Osteocyte (in vitro differentiated cells): Measurements from ENCODE around the gene NT5C2. TPM values are rescaled to one million over a fixed set of nuclear protein-coding genes. Genes with fewer than 3 reads are reported as not detected.

Experiments used
- DNase-seq: peaks from one replicate; pipeline ENCODE4 v3.0.0; 2021; ENCODE audit warnings: mixed read lengths; ENCODE audit not compliant: unreplicated experiment; ENCODE audit errors: extremely low spot score
- H3K27ac Mint-ChIP-seq: one replicate; pipeline ENCODE4 v1.8.0; 2021; ENCODE audit warnings: mild to moderate bottlenecking, mixed read lengths; ENCODE audit not compliant: unreplicated experiment
- H3K27me3 Mint-ChIP-seq: one replicate; pipeline ENCODE4 v1.8.0; 2021; ENCODE audit warnings: mixed read lengths; ENCODE audit not compliant: unreplicated experiment
- H3K36me3 Mint-ChIP-seq: one replicate; pipeline ENCODE4 v1.8.0; 2021; ENCODE audit warnings: mixed read lengths; ENCODE audit not compliant: unreplicated experiment
- H3K4me1 Mint-ChIP-seq: one replicate; pipeline ENCODE4 v1.8.0; 2021; ENCODE audit warnings: mixed read lengths; ENCODE audit not compliant: unreplicated experiment
- H3K4me3 Mint-ChIP-seq: one replicate; pipeline ENCODE4 v1.8.0; 2021; ENCODE audit warnings: mild to moderate bottlenecking, moderate library complexity, mixed read lengths; ENCODE audit not compliant: unreplicated experiment
- H3K9me3 Mint-ChIP-seq: one replicate; pipeline ENCODE4 v1.8.0; 2021; ENCODE audit warnings: mixed read lengths; ENCODE audit not compliant: unreplicated experiment
- total RNA-seq: library from RNA; stranded (reverse); gene quantifications from 2 replicates; pipeline ENCODE4 v1.2.1, GENCODE V29; 2021
- TF ChIP-seq, protein P1 (sequence below): fragments of 200-600 bp; sonication (generic); IDR thresholded peaks from 2 replicates; pipeline ENCODE4 v1.5.0; 2021; ENCODE audit warnings: antibody characterized with exemption, mild to moderate bottlenecking, moderate library complexity

The NT5C2 gene
- total RNA-seq, 1 donor from 2014 or later = 64.0 TPM

DNA sequence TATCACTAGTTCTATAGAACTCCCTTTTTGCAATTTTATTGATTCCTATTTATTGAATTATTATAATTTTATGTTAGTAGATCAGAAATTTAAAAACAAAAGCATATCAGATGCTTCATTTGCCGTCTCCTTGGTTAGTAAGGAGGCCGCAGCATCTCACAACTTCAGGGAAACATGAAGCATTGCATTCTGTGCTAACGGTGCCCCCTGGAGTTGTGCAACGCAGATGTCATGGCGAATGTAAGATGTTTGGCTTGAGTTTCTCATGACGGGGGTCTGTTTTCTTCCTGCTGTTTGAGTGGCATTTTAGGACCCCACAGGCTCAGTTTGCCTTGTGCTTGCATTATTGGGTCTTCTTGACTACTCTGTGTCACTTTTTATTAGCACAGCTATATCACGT is 150.2 kb downstream of the NT5C2 start:
- DNase-seq = no peak
- no peak overlapping the region for H3K4me3 Mint-ChIP-seq
- TF ChIP-seq, protein P1, sequence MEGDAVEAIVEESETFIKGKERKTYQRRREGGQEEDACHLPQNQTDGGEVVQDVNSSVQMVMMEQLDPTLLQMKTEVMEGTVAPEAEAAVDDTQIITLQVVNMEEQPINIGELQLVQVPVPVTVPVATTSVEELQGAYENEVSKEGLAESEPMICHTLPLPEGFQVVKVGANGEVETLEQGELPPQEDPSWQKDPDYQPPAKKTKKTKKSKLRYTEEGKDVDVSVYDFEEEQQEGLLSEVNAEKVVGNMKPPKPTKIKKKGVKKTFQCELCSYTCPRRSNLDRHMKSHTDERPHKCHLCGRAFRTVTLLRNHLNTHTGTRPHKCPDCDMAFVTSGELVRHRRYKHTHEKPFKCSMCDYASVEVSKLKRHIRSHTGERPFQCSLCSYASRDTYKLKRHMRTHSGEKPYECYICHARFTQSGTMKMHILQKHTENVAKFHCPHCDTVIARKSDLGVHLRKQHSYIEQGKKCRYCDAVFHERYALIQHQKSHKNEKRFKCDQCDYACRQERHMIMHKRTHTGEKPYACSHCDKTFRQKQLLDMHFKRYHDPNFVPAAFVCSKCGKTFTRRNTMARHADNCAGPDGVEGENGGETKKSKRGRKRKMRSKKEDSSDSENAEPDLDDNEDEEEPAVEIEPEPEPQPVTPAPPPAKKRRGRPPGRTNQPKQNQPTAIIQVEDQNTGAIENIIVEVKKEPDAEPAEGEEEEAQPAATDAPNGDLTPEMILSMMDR = no peak
- H3K36me3 Mint-ChIP-seq = no peaks in the 10 kb centered on the region
- peaks cover 41% of the 10 kb centered on the region for H3K4me1 Mint-ChIP-seq
- no peak overlapping the region for H3K27ac Mint-ChIP-seq
- no peaks in the 10 kb centered on the region for H3K9me3 Mint-ChIP-seq
- H3K27me3 Mint-ChIP-seq = no peaks in the 10 kb centered on the region

DNA sequence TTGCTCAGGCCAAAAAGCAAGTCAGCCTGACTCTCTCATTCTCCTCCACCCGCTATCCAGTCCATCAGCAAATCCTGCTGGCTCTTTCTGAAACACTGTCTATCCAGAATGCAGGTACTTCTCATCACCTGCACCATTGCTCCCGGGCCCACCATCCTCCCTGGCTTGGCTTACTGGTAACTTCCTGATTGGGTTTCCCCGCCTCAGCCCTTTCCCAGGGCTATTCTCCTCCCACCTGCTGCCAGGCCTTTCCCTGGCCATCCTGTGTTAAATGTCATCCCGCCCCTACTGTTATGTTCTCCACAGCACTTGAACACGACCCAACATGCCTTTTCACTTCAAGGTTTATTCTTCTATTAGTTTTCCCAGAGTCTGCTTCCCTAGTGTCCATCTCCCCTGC is 150.9 kb downstream of the NT5C2 start:
- no peaks in the 10 kb centered on the region for H3K36me3 Mint-ChIP-seq
- no peak overlapping the region for H3K4me3 Mint-ChIP-seq
- no peaks in the 10 kb centered on the region for H3K27me3 Mint-ChIP-seq
- H3K4me1 Mint-ChIP-seq = peaks cover 41% of the 10 kb centered on the region
- H3K27ac Mint-ChIP-seq = no peak overlapping the region
- TF ChIP-seq, protein P1 = no peak
- no peak for DNase-seq
- no peaks in the 10 kb centered on the region for H3K9me3 Mint-ChIP-seq

DNA sequence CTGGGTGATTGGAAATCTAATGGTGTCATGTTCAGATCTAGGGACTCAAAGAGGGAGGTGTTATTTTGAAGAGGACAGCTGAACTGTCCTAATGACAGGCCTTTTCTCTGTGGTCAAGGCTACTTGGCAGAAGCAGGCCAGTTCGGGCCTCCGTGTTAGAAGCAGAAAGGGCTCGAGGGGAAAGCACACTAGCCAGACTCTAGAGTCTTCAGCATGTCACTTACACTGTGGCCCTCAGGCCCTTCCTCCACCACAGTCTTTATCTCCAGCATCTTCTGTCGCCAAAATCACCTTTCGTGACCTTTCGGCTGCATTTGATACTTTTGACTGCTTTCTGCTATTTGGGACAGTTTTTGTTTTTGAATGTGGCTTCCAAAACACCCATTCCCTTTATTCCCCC is 151.7 kb downstream of the NT5C2 start:
- no peak overlapping the region for H3K27ac Mint-ChIP-seq
- H3K4me1 Mint-ChIP-seq = peaks cover 41% of the 10 kb centered on the region
- H3K9me3 Mint-ChIP-seq = no peaks in the 10 kb centered on the region
- no peak overlapping the region for H3K4me3 Mint-ChIP-seq
- TF ChIP-seq, protein P1 = no peak
- DNase-seq = no peak
- H3K36me3 Mint-ChIP-seq = no peaks in the 10 kb centered on the region
- no peaks in the 10 kb centered on the region for H3K27me3 Mint-ChIP-seq

DNA sequence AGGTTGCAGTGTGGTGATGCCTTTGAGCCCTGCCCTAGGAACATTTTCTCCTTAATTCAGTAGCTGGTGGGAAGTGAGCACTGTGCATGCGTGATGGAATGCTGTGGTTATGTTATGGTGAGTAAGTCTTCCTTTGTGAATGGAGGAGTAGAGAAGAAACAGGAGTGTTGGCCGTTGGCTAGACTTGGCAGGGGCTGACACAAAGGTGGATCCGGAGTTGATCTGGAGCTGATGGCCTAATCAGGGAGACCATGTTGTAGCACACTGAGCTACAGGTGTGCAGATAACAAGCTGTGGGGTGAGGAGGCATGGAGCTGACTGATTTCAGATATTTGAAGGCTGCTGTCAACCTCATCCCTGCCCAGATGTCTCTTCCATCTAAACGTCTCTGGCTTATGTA is 152.7 kb downstream of the NT5C2 start:
- peaks cover 33% of the 10 kb centered on the region for H3K4me1 Mint-ChIP-seq
- H3K36me3 Mint-ChIP-seq = no peaks in the 10 kb centered on the region
- H3K27ac Mint-ChIP-seq = no peak overlapping the region
- no peaks in the 10 kb centered on the region for H3K9me3 Mint-ChIP-seq
- DNase-seq = no peak
- TF ChIP-seq, protein P1 = no peak
- no peaks in the 10 kb centered on the region for H3K27me3 Mint-ChIP-seq
- no peak overlapping the region for H3K4me3 Mint-ChIP-seq

DNA sequence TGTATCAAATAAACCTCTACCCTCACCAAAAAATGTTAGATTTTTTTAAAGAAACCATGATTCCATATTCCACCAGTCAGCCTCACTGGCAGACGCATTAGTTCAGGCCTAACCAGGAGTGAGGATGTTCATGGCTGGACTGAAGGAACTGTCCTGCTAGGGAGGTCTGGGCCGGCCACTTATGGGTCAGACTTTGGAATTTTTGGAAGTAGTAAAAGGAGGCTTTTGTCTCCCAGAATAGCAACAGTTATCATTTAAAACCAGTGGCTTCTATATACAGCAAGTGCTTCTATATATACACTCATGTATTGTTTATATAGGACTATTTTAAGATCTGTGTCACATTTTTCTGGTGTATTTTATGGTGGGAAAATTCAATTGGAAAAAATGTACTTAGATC is 154.5 kb downstream of the NT5C2 start:
- Mint-ChIP-seq H3K27ac (peak overlapping the region; percentile 48), H3K9me3 (no peaks in the 10 kb centered on the region), H3K27me3 (no peaks in the 10 kb centered on the region), H3K36me3 (no peaks in the 10 kb centered on the region), H3K4me1 (peaks cover 15% of the 10 kb centered on the region), H3K4me3 (no peak overlapping the region)
- TF ChIP-seq, protein P1 = no peak
- no peak for DNase-seq

Other genes with a start within 250 kb of the NT5C2 start
- not detected in 2 replicates for gene RPEL1, start 52.6 kb upstream of the NT5C2 start, total RNA-seq
- 2.4 and 2.5 TPM in 2 replicates for gene INA, start 83.9 kb upstream of the NT5C2 start, total RNA-seq
- 12.3 and 14.2 TPM in 2 replicates for gene PCGF6, start 157.9 kb upstream of the NT5C2 start, total RNA-seq
- gene TAF5, start 174.7 kb upstream of the NT5C2 start, total RNA-seq = 4.2 and 4.5 TPM in 2 replicates
- 293 and 307 TPM in 2 replicates for gene ATP5MK, start 203.2 kb upstream of the NT5C2 start, total RNA-seq
- 32.6 and 35.3 TPM in 2 replicates for gene PDCD11, start 203.4 kb upstream of the NT5C2 start, total RNA-seq